Measurements from ENCODE around the gene EPHB3. TPM values are rescaled to one million over a fixed set of nuclear protein-coding genes. Genes with fewer than 3 reads are reported as not detected.

Gene EPHB3
- 44.7 TPM for total RNA-seq

DNA sequence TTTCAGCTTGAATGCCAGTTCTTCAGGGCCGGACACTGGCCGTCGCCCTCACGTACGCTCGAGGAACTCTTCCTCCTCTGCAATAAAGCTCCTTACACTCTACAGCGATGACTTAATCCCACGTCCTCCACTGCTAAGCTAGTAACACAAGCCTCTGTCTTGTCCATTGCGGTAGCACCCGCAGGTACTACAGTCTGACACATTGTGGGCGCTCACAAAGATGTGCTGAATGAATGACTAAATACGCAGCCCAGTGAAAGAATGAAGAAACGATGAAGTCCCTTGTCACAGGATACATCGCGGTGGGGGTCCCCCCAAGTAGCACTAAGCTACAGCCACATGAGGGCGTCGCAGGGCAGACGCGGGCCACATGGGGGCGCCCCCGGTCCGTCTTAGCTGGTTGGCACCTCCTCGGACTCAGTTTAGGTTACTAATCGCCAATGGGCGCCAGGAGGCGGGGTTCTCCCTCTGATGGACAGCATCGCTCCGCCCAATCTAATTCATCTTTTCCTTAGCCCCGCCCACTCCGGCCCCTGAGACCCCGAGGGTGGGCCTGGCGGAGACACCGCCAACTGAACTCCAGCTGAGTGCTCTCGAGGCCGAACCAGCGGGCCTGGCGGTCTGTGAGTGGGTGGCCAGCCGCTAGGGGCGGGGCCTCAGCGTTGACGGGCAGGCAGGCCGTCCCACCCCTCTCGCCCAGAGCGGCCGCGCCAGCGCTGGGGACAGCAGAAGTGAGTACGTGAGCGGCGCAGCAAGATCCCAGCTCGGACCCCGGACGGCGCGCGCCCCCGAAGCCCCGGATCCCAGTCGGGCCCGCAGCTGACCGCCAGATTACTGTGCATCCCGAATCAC lies at the start of gene EPHB3:
Gene EPHB3 (plus strand): TSS at position 725 of the 852 bp plus-strand sequence. CDS start 451 bp downstream, outside the sequence.
- peak; percentile 90 for ATAC-seq

DNA sequence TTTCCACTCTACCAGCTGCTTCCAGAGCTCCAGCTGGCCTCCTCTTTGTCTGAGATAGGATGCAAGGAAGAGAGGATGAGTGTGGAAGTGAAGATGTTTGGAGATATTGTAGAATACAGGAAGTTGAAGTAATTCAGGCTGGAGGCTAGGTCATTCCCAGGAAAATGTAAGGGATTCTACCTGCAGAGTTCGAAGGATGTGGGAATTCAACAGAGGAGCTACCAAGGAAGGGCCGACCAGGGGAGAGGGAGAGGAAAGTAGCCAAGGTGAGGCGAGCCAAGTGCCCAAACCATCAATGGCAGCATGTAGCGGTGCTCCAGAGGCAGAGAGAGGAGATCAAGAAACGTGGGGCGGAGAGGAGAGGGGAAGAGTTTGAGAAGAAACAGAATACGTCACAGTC lies 49.0 kb upstream of the EPHB3 start:
- ATAC-seq = no peak

DNA sequence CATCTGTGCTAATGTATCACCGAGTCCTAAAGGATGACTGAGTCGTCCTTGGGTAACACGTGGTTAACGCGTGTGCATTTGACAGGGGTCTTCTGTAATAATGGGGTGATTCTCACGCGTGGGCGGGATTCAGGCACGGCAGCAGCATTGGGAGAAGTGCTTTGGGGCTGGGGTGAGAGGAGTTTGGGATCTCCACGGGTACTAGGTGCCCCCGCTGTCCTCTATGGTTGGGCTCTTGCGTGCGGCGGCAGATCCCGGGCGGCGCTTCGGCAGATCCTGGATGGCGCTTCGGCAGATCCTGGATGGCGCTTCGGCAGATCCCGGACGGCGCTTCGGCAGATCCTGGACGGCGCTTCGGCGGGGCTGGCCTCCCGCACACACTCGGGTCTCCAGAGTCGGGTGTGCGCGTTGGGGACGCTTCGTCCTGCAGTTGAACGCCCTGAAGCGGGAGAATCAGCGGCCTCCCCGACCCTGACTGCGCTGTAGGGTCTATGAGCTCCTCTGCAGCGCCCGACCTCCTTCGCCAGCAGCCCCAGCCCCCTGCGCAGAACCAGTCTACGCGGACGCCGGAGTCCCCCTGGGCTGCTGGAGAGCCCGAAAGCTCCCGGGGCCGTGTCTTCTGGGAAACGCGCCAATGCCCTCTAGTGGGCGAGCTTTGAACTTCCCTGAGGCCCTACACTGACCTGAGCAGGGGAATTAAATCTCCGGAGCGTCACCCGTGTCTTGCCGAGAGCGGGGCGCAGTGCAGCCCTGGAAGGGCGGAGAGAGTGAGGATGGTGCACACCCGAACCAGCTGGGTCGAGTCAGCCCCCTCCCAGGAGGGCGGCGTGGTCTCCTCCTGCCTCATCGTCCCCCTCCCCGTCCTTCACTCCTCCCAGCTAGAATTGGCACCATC lies 48.1 kb upstream of the EPHB3 start:
- ATAC-seq = peak; percentile 96

DNA sequence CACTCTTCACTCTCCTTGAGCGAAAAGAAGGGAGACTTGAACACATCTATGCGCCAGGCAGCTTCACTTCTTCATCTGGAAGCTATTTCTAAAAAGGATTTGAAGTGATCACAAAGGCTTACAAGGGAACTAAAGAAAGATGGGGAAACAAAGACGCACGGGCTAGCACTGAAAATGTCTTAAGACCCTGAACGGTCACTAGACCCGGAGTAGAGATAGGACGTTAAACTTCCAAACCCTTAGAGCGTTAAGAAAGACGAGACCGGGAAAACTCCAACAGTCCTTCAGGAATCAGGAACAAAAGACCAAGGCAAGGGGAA lies 47.5 kb upstream of the EPHB3 start:
- ATAC-seq = no peak

DNA sequence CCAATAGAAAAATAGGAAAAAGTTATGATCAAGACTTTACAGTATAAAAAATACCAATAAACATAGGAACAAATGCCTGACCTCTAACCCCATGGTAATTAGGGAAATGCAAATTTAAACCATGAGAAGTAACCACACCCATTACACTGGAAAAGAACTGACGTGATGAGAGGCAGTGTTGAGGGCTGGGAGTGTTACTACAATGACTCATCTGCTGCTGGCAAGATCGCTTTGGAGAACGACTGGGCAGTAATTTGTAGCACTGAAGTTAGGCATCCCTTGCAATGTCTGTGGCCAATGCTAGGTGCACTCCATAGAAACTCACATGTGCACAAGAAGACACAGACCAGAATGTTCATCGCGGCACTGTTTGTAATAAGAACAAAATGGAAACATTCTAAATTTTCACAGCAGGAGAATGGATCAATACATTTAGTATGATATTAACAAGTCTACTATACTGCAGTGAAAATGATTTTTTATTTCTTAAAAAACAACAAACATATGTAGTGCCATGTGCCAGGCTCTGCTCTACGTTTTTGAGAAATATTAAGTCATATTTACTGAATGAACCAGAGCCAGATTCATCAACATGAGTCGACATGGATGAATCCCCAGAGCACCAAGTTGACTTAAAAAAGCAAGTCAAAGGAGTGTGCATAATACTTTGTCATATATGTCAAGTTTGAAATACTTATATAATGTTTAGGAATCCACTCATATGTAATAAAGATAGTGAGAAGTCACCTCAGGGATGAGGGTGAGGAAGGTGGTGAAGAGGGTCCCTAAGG lies 37.6 kb upstream of the EPHB3 start:
- ATAC-seq = peak; percentile 95

DNA sequence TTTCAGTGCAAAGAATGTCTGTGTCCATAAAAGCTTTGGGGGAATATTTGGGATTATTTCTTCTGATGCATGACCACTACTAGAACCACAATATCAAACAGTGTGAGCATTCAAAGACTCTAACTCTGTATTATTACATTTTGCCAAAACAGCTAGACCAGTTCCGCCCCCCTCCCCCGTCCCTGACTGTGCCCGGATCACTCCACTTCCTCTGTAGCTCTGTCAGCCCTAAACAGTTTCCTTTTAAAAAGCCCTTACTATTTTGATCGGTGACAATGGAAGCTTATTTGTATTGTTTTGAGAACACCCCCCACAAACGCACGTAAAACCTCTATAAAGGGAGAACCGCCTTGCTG lies 36.6 kb upstream of the EPHB3 start:
- ATAC-seq = peak; percentile 42

DNA sequence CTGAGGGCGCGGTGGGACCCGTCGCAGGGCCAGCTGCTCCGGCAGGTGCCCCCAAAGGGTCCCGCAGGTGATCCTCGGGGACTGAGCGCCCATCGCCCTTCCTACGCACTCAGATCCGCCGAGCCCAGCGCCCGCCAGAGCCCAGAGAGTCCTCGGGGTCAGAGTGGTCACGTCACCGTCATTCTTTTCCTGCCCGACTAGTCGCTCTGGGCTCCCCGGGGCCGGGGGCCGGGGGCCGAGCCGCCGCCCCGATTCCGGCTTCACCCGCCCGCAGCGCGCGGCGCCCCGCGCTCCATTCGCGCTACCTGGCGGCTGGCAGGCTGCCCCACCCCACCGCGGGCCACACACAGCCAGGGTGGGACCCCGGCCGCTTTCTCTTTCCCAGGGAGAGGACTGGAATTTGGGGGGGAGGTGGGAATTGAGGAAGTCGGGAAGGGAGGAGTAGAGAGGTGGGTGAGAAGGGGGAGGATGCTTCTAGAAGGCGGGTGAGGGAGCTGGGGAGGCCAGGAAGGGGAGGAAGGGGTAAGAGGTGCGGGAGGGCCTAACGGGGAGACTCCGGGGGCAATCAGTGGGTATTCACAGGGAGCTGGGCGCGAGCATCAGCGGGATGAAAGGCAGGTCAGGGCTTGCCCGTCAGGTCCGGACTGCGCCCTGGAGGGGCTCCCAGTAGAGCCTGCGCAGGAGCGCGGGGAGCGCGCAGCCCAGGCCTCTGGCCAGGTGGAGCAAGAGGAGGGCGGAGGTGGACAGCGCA lies 36.1 kb upstream of the EPHB3 start:
- ATAC-seq = peak; percentile 48

DNA sequence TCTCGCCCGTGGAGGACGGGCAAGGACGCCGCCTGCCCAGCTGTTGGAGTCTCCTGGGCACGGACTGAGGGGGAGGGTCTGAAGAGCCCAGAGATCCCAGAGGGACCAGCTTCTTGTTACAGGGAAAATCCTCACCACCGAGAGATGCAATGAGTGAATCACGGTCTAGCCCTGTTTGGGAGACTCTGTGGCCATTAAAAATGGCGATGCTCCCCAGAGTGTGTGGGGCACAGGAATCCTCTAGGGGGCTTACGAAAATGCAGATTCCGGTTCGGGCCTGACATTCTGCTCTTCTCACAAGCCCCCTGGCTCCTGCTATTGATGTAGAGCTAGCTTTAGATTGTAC lies 35.5 kb upstream of the EPHB3 start:
- ATAC-seq = no peak

DNA sequence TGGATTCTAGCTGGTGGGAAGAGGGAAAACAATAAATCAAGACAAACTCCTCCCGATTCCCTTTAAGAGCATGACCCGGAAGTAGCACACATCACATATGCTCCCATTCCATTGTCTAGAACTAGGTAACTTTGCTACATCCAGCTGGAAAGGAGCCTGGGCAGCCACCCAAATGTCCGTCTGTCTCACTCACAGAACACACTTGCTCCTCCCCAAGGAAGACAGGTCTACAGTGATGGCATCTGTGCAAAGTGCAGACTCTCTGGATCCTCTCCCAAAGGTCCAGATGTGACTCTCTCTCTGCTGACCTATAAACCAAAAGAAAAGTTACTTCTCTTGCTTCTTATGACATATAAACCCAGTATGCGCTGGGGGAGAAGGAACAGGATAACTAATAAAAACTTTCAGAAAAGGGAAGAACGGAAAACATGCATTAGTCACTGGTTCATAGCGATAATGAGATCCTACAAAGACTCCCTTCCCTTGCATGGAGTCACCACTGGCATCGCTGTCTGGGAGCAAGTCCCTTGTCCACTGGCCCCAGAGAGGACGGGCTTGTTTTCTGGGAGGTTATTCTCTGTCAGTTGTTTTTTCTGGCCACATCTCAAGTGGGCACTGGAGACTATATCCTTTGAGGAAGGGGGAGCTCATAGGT lies 29.8 kb upstream of the EPHB3 start:
- ATAC-seq = no peak

DNA sequence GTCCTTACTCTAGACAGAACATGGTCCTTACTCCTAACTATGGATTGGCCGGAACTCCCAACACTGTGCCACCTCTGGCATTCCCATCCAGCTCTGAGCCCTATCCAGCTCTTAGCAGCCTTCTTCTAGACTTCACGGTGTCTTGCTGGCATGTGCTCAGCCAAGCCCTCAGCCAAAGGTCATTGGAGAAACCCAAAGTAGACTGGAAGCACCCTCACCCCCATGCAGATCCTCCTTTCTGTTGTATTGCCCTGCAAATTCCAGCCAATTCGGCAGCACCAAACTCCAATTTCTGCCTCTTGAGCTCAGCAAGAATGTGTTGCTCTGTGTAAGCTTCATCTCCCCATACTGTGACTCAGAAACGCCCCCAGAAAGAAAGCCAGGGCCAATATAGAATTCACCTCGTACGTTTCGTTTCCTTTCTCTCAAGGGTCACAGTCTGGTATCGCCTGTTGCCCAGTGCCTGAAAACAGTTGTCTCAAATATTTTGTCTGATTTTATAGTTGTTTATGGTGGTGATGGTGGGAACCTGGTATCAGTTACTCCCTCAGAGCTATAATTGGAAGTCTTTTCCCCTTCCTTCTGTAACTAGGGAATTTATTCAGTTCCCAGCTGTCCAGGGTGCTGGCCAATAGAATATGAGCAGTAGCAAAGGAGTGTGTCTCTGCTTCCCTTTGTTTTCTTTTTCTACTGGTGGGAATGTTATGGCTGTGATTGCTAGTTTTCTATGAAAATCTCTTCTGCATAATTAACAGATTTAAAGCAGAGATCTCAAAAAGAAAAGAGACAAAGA lies 28.4 kb upstream of the EPHB3 start:
- no peak for ATAC-seq

DNA sequence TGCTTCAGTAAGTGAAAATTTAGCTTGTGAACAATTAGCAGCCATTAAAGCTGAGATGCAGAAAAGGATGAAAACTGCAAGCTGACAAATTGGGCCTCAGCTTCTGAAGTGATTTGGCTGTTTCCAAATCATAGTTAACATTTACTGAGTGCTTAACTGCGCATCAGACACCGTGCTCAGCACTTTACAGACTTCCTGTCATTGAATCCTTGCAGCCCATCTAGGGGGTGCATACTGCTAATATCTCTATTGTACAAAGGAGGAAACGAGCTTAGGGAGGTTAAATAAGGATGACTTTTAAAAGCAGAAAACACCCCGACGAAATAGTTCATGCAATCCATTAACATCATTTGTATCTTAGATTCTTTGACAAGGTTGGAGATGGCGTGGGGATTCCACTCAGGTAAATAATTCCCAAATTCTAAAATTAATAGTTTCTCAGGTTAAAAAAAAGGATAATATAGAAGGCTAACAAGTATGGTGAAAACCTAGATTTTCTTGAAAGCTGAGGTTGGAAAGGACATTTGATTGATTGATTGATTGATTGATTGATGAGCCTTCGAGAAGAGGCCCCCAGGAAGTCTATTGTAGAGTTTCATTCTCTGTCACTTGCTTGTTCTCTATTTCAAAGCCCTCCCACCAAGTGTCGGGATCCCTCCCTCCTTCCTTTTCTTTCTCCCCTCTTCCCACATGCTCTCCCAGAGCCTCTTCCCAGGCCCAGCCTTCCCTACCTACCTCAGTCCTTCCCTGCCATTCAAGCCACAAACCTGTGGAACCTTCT lies 23.5 kb upstream of the EPHB3 start:
- ATAC-seq = no peak

DNA sequence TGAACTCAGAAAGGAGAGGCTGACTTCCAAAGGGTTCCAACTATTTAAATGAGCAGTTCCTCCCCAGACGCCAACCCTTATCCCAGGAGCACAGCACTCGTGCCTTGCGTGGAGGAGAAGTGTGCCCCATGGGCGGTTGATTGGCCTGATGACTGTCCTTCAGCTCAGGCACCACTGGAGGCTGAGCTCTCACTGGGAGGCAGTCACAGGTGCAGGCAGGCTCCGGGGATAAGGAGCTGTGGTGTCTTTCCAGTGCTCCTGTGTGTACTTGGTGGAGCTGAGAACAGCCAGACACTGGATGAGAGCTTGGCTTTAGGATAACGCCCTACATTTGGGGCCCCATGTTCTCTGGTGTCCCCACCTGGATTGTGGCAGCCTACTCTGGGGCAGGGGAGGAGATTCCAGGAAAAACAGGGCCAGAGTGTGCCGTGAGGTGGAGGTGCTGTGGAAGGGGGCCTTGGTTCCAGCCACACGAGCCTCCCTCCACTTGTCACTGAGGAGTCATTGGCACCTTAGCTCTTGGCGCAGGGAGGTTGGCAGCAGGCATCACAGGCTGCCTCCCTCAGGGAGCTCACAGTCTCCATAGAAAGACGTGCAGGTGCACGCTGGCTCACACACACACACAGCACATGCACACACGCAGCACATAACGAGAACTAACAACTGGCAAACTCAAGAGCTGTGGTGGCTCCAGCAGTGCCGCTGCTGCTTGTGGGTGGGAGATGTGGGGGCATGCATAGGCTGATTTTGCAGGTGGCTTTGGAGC lies 22.7 kb upstream of the EPHB3 start:
- no peak for ATAC-seq

DNA sequence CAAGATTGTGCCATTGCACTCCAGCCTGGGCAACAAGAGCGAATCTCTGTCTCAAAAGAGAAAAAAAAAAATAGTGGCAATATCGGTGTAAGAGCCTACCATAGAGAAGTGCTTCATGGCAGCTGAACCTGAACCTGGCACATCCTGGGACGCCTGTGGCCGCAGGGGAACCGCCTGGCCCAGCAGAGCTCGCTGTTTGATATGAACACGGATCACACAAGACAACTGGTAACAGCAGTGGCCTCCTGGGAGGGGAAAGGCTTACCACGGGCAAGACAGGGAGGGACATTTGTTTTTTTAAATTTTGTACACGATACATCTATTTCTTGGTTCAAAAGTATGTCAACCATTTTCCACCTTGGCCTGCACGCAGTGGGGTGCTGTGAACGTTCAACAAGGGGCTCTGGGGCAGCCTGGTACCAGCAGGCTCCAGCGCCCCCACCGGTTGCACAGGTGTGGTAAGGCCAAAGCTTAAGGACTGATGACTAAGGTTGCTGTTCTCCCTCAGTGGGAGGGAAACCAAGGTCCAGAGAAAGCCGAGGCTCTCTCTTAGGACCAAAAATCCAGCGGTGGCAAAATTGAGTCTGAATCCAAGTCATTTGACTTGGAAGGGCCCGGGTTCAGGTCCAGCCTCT lies 21.7 kb upstream of the EPHB3 start:
- ATAC-seq = no peak

DNA sequence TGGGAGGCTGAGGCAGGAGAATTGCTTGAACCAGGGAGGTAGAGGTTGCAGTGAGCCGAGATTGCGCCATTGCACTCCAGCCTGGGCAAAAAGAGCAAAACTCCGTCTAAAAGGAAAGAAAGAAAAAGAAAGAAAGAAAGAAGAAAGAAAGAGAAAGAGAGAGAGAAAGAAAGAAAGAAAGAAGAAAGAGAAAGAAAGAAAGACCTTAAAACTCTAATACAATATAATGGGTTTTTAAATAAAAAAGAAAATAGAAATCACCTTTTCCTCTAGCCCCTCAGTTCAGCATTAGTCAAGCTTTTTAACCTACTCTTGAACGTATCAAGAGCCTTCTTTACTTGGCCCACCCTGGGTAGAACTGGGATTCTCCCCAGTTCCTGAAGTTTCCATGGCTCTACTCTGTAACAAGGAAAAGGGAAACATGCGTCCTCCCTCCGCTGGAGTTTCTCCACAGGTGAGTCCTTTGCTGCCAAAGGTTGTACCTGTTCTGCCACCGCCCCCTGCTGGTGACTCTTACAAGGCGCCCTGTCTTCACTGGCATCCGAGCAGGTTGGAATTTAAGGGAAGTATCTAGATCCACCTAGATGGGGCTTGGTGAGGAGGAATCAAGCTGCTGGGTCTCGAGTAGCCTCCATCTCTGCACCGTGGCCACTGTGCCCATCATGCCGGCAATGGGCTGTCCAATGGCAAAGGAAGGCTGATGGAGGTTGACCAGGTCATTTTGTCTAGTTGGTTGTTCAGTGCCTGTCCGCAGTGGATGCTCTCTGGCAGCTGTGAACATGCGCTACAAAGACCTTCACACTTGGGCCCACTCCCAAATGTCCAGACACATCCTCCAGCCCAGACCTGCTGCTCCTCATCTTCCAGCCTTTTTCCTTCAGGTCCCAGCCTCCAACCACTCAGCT lies 20.6 kb upstream of the EPHB3 start:
- peak; percentile 85 for ATAC-seq

DNA sequence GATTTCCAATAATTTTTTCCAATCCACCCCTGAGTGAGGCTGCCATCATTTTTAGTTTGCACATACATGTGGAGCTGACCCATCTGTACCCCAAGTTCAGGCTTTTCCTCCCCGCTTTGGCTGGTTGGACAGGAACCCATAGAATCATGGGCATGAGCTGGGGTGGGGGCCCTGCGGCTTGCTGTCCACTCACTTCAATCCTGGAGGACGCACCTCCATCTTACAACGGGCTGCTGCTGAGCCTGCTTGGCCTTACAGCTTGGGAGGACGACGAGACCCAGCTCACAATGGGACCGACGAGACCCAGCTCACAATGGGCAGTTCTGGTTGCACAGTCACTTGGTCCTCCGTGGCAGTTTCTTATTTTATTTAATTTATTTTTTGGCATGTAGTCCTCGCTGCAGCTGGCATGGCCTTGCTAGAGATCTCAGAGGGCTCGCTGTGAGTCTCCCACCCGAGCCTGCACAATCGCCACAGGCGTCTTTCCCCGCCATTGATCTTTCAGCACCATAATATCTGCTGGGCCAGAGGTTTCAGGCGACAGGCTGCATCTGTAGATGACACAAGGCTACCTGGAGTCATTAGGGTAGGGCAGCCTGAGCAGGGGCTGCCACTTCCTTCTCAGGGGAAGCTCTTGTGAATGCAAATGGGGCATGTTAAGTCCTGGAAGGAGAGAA lies 19.6 kb upstream of the EPHB3 start:
- ATAC-seq = no peak

DNA sequence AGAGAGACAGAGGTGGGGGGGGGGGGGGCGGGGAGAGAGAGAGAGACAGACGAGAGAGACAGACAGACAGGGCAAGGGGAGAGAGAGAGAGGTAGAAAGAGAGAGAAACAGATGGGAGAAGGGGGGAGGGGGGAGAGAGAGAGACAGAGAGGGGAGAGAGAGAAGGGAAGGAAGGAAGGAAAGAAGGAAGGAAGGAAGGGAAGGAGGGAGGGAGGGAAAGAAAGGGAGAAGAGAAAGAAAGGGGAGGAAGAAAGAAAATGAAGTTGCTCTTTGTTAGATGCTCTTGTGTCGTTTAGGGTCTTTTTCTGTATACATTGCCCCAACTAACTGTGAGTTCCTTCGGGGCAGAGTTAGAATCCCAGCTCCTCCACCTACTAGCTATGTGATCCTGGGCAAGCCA lies 19.0 kb upstream of the EPHB3 start:
- no peak for ATAC-seq

DNA sequence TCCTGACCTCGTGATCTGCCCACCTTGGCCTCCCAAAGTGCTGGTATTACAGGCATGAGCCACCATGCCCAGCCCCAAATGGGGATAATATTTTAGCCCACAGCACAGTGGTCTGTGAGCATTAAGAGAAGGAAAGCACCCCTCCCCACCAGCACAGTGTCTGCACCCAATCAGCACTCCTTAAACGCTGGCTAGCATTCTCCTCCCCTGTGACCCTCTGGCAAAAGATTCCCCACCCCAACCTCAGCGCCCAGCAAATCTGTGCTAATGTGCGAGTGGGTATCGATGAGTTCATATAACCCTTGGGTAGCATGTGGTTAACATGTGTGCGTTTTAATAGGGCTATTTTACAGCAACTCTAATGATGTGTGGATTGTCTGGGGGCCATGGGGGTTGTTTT lies 18.3 kb upstream of the EPHB3 start:
- no peak for ATAC-seq

Measured in esophagus mucosa (tissue), 1 donor.